Adrenal gland (tissue), 12 donors: ENCODE data around the gene OSBPL2. TPM values are rescaled to one million over a fixed set of nuclear protein-coding genes. Genes with fewer than 3 reads are reported as not detected.
A peak's percentile ranks its signal among the peaks of the same experiment; 100 is the strongest.

ENCODE experiments used
- DNase-seq, 7 donors: peaks; one replicate each; pipeline ENCODE4 v3.0.0-alpha.2; 2019 to 2020
- H3K27ac ChIP-seq, 5 donors: fragments of 200-600 bp; sonication (generic) in 4 of 5; 1 replicate in 3 of 5; 2 replicates in 2 of 5; pipeline versions ENCODE4 v1.5.1 to v1.8.0; 2016 to 2020; ENCODE audit warnings: mild to moderate bottlenecking in 1 of 5
- H3K27me3 ChIP-seq: fragments of 200-600 bp; 2 replicates; pipeline ENCODE4 v1.8.0; 2021
- H3K36me3 ChIP-seq, 2 donors: fragments of 200-600 bp; replicated peaks in 1 of 2; 1 replicate in 1 of 2; 2 replicates in 1 of 2; pipeline versions ENCODE4 v1.5.1 to v1.8.0; 2018 to 2022
- H3K4me1 ChIP-seq, 2 donors: fragments of 200-600 bp; replicated peaks in 1 of 2; 1 replicate in 1 of 2; 2 replicates in 1 of 2; pipeline versions ENCODE4 v1.5.1 to v1.8.0; 2018 to 2021
- H3K4me3 ChIP-seq, 4 donors: fragments of 200-600 bp; sonication (generic) in 3 of 4; one replicate each; pipeline ENCODE4 v1.5.1; 2016 to 2018
- H3K9me3 ChIP-seq, 3 donors: fragments of 200-600 bp; sonication (generic) in 1 of 3; replicated peaks in 1 of 3; 1 replicate in 2 of 3; 2 replicates in 1 of 3; pipeline versions ENCODE4 v1.5.1 to v1.8.0; 2016 to 2021
- POLR2A ChIP-seq, 2 donors: fragments of 450-650 bp; IDR thresholded peaks; one replicate each; pipeline ENCODE4 v1.6.1; 2017; ENCODE audit warnings: antibody characterized with exemption in 2 of 2, mild to moderate bottlenecking in 2 of 2, moderate library complexity in 1 of 2
- WGBS, 4 donors: extraction: QIAGEN DNeasy Blood & Tissue Kit in 2 of 4; methylation state at CpG; one replicate each; pipeline versions ENCODE4 v1.1.5 to v1.1.7; 2013 to 2017; 5-methylcytosine and 5-hydroxymethylcytosine counted together
- intact Hi-C, 2 donors: fragments of 100-400 bp; cut with DNase I; formaldehyde crosslinking; loops; one replicate each; pipeline versions ENCODE4 v1.14.1 to v1.15.0; 2022 to 2023
- polyA plus RNA-seq, 3 donors: library from polyadenylated mRNA; stranded (reverse); fragments of 200-250 nt in 2 of 3; fragments of 350-450 nt in 1 of 3; fragmentation: Illumina TruSeq in 1 of 3; extraction: RNeasy Lipid Tissue Mini Kit (QIAGEN cat#74804) in 1 of 3; gene quantifications; one replicate each; pipeline ENCODE4 v1.2.3, GENCODE V29; 2013 to 2014
- total RNA-seq, 9 donors: library from RNA; depleted of rRNA in 4 of 9; stranded (reverse); fragments of >200 nt in 4 of 9; fragments of 120-200 nt in 1 of 9; fragmentation: NEBNext Ultra II Directional in 1 of 9; extraction: Animal tissue kit (Norgen Biotek cat#: 25700) in 1 of 9; gene quantifications; one replicate each; pipeline versions ENCODE4 v1.1.0 to v1.2.4, GENCODE V29; 2013 to 2023
- TF ChIP-seq, protein P1 (sequence below), 6 experiments: fragments of 450-650 bp in 4 of 6; fragments of 200-600 bp in 2 of 6; sonication (generic) in 1 of 6; IDR thresholded peaks; 1 replicate in 5 of 6; 2 replicates in 1 of 6; pipeline versions ENCODE4 v1.5.1 to v1.8.0; 2016 to 2021; ENCODE audit warnings: antibody characterized with exemption in 6 of 6, mild to moderate bottlenecking in 2 of 6, moderate library complexity in 1 of 6
- donor health status: healthy with polysubstance abuse.
- donor health status: Bipolar disorder and iron deficiency.
- donor health status: DM: yes; HTN: yes; CAD: no.
- donor health status: DM: no; HTN: no; CAD: no.
- donor health status: DM: no; HTN: no; CAD: no.
- donor health status: DM: yes; HTN: yes; CAD: no.

The OSBPL2 gene
- total and polyA plus RNA-seq, 12 donors = 13.8 to 96.7 (median 37.4) TPM

GRCh38 chr20:62243106-62243505 lies 4.8 kb downstream of the OSBPL2 start:
- H3K4me3 ChIP-seq = no peak overlapping the region
- no peak overlapping the region for H3K27ac ChIP-seq
- H3K27me3 ChIP-seq = no peaks in the 10 kb centered on the region
- no peaks in the 10 kb centered on the region for H3K9me3 ChIP-seq
- DNase-seq = no peak
- H3K4me1 ChIP-seq = peaks cover 14 to 35% of the 10 kb centered on the region in 2 donors
- TF ChIP-seq, protein P1, sequence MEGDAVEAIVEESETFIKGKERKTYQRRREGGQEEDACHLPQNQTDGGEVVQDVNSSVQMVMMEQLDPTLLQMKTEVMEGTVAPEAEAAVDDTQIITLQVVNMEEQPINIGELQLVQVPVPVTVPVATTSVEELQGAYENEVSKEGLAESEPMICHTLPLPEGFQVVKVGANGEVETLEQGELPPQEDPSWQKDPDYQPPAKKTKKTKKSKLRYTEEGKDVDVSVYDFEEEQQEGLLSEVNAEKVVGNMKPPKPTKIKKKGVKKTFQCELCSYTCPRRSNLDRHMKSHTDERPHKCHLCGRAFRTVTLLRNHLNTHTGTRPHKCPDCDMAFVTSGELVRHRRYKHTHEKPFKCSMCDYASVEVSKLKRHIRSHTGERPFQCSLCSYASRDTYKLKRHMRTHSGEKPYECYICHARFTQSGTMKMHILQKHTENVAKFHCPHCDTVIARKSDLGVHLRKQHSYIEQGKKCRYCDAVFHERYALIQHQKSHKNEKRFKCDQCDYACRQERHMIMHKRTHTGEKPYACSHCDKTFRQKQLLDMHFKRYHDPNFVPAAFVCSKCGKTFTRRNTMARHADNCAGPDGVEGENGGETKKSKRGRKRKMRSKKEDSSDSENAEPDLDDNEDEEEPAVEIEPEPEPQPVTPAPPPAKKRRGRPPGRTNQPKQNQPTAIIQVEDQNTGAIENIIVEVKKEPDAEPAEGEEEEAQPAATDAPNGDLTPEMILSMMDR (IDR thresholded peaks at IDR 0.05) = no peak
- no peak for TF ChIP-seq POLR2A (IDR thresholded peaks at IDR 0.05)
- H3K36me3 ChIP-seq = peaks cover 0 to 3% of the 10 kb centered on the region in 2 donors
- 86 to 93% (median 88%) methylated on average over 13 to 22 of the region's 22 CpGs for WGBS, 4 donors
- intact Hi-C loops = no loop called here

GRCh38 chr20:62243906-62244515 lies 5.7 kb downstream of the OSBPL2 start:
- Histone ChIP-seq H3K4me1 (peaks cover 14 to 34% of the 10 kb centered on the region in 2 donors), H3K27me3 (no peaks in the 10 kb centered on the region), H3K36me3 (peaks cover 0 to 3% of the 10 kb centered on the region in 2 donors), H3K27ac (no peak overlapping the region), H3K9me3 (no peaks in the 10 kb centered on the region), H3K4me3 (no peak overlapping the region)
- WGBS, 4 donors = 80 to 85% (median 83%) methylated on average over 18 to 21 of the region's 21 CpGs
- DNase-seq = no peak
- TF ChIP-seq, protein P1 (IDR thresholded peaks at IDR 0.05) = no peak
- TF ChIP-seq POLR2A (IDR thresholded peaks at IDR 0.05) = no peak
- intact Hi-C loops = no loop called here

GRCh38 chr20:62244644-62245108 lies 6.4 kb downstream of the OSBPL2 start:
- DNase-seq = no peak
- H3K4me1 ChIP-seq = peaks cover 8 to 28% of the 10 kb centered on the region in 2 donors
- 67 to 73% (median 69%) methylated on average over 16 to 17 of the region's 17 CpGs for WGBS, 4 donors
- no peak for TF ChIP-seq POLR2A (IDR thresholded peaks at IDR 0.05)
- TF ChIP-seq, protein P1 (IDR thresholded peaks at IDR 0.05) = no peak
- peaks cover 0 to 3% of the 10 kb centered on the region in 2 donors for H3K36me3 ChIP-seq
- intact Hi-C loops = no loop called here
- H3K9me3 ChIP-seq = no peaks in the 10 kb centered on the region
- no peak overlapping the region for H3K4me3 ChIP-seq
- H3K27me3 ChIP-seq = no peaks in the 10 kb centered on the region
- no peak overlapping the region for H3K27ac ChIP-seq

GRCh38 chr20:62245911-62246280 lies 7.6 kb downstream of the OSBPL2 start:
- H3K27ac ChIP-seq = peak overlapping the region in 2 of 5 donors; percentile 44 to 83
- DNase-seq = no peak
- TF ChIP-seq POLR2A (IDR thresholded peaks at IDR 0.05) = no peak
- TF ChIP-seq, protein P1 (IDR thresholded peaks at IDR 0.05) = no peak
- whole genome bisulfite sequencing, 4 donors = 81 to 91% (median 90%) methylated on average over 9 to 19 of the region's 19 CpGs
- H3K4me3 ChIP-seq = no peak overlapping the region
- H3K27me3 ChIP-seq = no peaks in the 10 kb centered on the region
- intact Hi-C loops = no loop called here
- peaks cover 0 to 3% of the 10 kb centered on the region in 2 donors for H3K36me3 ChIP-seq
- peaks cover 7 to 20% of the 10 kb centered on the region in 2 donors for H3K4me1 ChIP-seq
- H3K9me3 ChIP-seq = no peaks in the 10 kb centered on the region
